Measurements from ENCODE around the gene CAMK1D. TPM values are rescaled to one million over a fixed set of nuclear protein-coding genes. Genes with fewer than 3 reads are reported as not detected.

The CAMK1D gene
- total RNA-seq, 4 donors from 2014 or later, result 8.8 to 17.8 (median 13.9) TPM

DNA sequence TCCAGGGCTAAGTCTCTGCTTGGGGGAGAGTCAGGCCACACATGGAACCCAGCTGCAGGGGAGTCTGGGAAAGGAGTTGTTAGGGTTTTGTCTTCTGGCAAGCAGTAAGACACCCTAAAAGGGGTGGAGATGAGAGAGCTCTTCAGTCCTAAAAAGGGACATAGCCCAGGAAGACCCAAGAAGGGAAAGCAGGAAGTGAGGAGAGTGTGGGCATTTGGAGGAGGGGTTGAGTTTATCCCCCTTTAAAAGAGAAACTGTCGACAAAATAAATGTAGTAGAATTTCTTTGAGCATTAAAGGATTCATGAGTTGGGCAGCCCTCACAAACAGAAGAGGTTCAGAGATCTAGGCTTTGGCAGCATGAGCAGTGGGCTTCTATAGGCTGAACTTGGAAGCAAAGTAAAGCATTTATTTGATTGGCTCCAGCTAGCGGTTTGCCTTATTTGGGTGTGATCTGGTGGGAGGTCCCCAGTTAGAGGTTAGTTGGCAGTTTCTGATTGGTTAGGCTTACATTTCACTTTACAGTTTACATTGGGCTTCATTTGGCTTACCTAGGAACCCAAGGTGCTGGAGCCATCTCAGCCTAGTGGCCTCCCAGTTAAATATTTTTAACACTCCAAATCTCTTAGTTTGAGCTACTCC lies 246.7 kb downstream of the CAMK1D start:
- TF ChIP-seq, protein P1, sequence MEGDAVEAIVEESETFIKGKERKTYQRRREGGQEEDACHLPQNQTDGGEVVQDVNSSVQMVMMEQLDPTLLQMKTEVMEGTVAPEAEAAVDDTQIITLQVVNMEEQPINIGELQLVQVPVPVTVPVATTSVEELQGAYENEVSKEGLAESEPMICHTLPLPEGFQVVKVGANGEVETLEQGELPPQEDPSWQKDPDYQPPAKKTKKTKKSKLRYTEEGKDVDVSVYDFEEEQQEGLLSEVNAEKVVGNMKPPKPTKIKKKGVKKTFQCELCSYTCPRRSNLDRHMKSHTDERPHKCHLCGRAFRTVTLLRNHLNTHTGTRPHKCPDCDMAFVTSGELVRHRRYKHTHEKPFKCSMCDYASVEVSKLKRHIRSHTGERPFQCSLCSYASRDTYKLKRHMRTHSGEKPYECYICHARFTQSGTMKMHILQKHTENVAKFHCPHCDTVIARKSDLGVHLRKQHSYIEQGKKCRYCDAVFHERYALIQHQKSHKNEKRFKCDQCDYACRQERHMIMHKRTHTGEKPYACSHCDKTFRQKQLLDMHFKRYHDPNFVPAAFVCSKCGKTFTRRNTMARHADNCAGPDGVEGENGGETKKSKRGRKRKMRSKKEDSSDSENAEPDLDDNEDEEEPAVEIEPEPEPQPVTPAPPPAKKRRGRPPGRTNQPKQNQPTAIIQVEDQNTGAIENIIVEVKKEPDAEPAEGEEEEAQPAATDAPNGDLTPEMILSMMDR (IDR thresholded peaks at IDR 0.05; ENCODE audit: low read depth), result no peak

DNA sequence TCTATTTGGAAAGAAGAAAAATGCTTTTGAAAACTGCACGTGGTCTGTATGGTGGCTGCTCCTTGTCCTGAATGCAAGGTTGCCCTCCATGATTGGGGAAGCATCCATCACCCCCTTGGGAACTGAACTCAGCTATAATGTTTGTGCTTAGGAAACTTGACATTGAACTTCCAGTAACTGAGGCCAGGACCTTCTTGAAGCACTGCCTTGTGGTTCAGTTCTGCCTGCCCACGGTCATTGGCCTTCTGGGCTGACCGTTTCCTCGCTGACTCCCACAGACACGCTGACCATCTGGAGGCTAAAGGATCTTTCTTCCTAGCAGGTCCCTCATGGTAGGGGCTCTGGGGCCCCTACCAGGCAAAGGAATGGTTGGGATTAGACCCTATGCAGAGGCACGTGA lies 247.8 kb downstream of the CAMK1D start:
- TF ChIP-seq, protein P1 (IDR thresholded peaks at IDR 0.05; ENCODE audit: low read depth), result no peak

DNA sequence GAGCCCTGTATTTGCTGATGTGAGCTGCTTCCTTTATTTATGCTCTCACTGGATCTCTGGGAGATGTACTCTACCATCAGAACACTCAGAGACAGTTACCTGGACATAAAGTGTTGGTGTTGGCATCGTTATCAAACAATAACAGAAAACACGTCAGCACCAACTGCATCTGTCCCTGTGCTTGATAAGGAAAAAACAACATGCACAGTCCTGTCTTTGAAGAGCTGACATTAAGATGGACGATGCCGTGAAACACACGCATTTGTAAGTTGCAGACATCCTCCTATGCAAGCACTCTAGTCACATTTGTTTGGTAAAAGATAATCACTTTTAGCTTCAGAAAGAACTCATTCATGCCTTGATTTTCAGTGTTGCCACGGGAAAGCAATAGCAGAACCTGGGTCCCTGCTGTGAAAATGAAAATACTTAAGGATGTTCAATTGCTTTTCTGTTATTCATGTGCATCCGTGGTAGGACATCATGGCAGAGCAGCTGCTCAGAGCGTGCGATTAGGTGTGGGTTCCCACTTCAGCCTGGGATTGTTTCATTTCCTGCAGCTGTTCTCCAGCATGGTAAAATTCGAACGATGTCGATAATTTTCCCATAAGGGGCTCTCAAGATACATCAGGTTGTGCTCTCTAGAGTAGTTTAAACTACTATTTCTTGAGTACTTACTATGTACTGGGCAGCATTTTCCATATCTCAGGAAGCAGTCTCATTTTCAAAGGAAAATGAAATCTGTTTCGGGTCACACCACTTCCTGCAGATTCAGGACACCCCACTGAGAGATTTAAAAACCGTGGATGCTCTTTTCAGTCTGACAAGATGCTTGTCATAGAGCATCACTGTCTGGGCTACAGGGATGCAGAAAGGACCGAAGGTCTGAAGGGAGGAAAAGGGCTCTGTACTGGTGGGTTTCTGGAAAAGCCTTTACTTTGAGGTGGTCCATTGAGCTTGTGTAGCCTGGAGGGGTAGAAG lies 248.7 kb downstream of the CAMK1D start:
- TF ChIP-seq, protein P1 (IDR thresholded peaks at IDR 0.05; ENCODE audit: low read depth), result no peak

DNA sequence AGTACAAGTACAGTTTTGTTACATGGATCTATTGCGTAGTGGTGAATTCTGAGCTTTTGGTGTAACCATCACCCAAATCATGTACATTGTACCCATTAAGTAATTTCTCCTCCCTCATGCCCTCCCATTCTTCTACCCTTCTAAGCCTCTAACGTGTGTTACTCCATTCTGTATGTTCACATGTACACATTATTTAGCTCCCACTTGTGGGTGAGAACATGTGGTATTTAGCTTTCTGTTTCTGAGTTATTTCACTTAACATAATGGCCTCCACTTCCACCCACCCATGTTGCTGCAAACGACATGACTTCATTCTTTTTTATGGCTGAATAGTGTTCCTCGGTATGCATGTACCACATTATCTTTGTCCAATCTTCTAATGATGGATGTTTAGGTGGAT lies 251.3 kb downstream of the CAMK1D start:
- TF ChIP-seq, protein P1 (IDR thresholded peaks at IDR 0.05; ENCODE audit: low read depth), result no peak

DNA sequence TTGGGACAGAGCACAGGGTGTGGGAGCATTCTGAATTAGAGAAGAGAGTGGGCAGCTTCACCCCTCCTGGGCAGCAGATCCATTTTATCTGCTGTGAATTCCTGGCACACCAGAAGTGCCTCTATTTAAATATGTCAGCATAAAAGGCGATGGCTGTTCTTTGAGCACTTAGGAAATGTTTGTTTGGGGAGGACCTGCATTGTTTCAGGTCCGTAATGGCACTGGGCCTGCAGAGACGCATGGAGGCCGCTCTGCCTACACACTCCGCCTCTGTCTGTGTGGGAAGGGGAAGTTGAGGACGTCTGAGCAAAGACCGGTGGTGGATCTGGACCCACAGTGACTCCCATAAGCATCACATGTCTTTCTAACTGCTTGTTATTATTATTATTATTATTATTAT lies 253.2 kb downstream of the CAMK1D start:
- TF ChIP-seq, protein P1 (IDR thresholded peaks at IDR 0.05; ENCODE audit: low read depth), result no peak

DNA sequence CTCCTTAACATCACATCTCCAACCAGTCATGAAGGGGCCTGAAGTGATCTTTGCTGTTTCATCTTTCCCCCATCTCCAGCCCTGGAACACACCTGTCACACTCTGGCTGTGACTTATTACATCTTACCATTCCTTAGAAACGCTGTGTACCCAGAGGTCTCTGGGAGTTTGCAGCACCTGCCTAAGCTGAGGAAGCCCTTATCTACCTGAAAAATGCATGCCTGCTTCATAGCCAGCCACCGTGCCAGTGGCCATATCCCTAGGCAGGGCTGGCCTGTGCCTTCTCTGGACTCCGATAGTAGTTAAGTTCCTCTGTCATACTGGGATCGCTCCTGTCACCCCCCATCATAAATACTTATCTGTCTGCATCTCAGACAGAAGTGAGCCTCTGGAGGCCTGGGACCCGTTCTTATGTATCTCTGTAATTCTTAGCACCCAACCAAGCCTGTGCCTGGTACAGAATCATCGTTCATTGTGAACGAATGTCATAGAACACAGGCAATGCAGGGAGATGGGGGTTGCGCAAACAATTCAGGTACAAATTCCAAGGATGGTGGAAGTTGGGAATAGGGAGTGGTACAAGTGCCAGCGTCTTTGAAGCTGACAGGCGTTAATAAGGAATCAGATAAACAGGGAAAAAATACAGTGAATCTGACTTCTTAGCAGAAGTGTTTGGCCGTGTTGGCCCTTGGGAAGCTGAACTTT lies 254.6 kb downstream of the CAMK1D start:
- TF ChIP-seq, protein P1 (IDR thresholded peaks at IDR 0.05; ENCODE audit: low read depth), result no peak
